ENCODE measurements around the gene SMO.
A peak's percentile ranks its signal among the peaks of the same experiment; 100 is the strongest.
"Not testable (repeated sequence)": the region's sequence is repeated elsewhere in the genome, so short reads cannot be mapped to it uniquely, and the experiment has no call there.

The SMO gene

GRCh38 chr7:129225931-129226572, 37.6 kb downstream of the SMO start:
- no peak overlapping the region for H3K27ac ChIP-seq (ENCODE audit: low read length)
- H3K9me3 ChIP-seq (ENCODE audit: insufficient read depth, low read depth, low read length), result no peaks in the 10 kb centered on the region
- H3K36me3 ChIP-seq (ENCODE audit: insufficient read depth, low read depth, low read length), result no peaks in the 10 kb centered on the region
- H3K27me3 ChIP-seq (ENCODE audit: insufficient read depth, low read length), result peaks cover 12% of the 10 kb centered on the region; the same call in 1 of the 2 replicates
- H3K4me3 ChIP-seq (ENCODE audit: low read length), result peak overlapping the region; percentile 93
- peaks cover 10% of the 10 kb centered on the region; the same call in 1 of the 2 replicates for H3K4me1 ChIP-seq (ENCODE audit: insufficient read depth, low read length)
- peak overlapping the region; percentile 73 for H3K9ac ChIP-seq (ENCODE audit: low read depth, low read length)

GRCh38 chr7:129227646-129228578, 39.5 kb downstream of the SMO start:
- peaks cover 10% of the 10 kb centered on the region; the same call in 1 of the 2 replicates for H3K4me1 ChIP-seq (ENCODE audit: insufficient read depth, low read length)
- H3K36me3 ChIP-seq (ENCODE audit: insufficient read depth, low read depth, low read length), result no peaks in the 10 kb centered on the region
- peaks cover 12% of the 10 kb centered on the region; the same call in 1 of the 2 replicates for H3K27me3 ChIP-seq (ENCODE audit: insufficient read depth, low read length)
- no peaks in the 10 kb centered on the region for H3K9me3 ChIP-seq (ENCODE audit: insufficient read depth, low read depth, low read length)
- H3K27ac ChIP-seq (ENCODE audit: low read length), result no peak overlapping the region
- no peak overlapping the region for H3K9ac ChIP-seq (ENCODE audit: low read depth, low read length)
- no peak overlapping the region for H3K4me3 ChIP-seq (ENCODE audit: low read length)

- Histone ChIP-seq H3K9ac (ENCODE audit: low read depth, low read length) (no peak overlapping the region), H3K27ac (ENCODE audit: low read length) (no peak overlapping the region), H3K4me1 (ENCODE audit: insufficient read depth, low read length) (peaks cover 10% of the 10 kb centered on the region; the same call in 1 of the 2 replicates), H3K36me3 (ENCODE audit: insufficient read depth, low read depth, low read length) (no peaks in the 10 kb centered on the region), H3K9me3 (ENCODE audit: insufficient read depth, low read depth, low read length) (no peaks in the 10 kb centered on the region), H3K27me3 (ENCODE audit: insufficient read depth, low read length) (peaks cover 12% of the 10 kb centered on the region; the same call in 1 of the 2 replicates), H3K4me3 (ENCODE audit: low read length) (no peak overlapping the region)
Measured at GRCh38 chr7:129228633-129229032, 40.2 kb downstream of the SMO start.

- no peaks in the 10 kb centered on the region for H3K9me3 ChIP-seq (ENCODE audit: insufficient read depth, low read depth, low read length)
- H3K27me3 ChIP-seq (ENCODE audit: insufficient read depth, low read length), result peaks cover 3% of the 10 kb centered on the region; the same call in 1 of the 2 replicates
- peaks cover under 1% of the 10 kb centered on the region; the same call in 1 of the 2 replicates for H3K4me1 ChIP-seq (ENCODE audit: insufficient read depth, low read length)
- no peak overlapping the region for H3K9ac ChIP-seq (ENCODE audit: low read depth, low read length)
- no peak overlapping the region for H3K27ac ChIP-seq (ENCODE audit: low read length)
- H3K36me3 ChIP-seq (ENCODE audit: insufficient read depth, low read depth, low read length), result no peaks in the 10 kb centered on the region
- H3K4me3 ChIP-seq (ENCODE audit: low read length), result no peak overlapping the region
Measured at GRCh38 chr7:129231666-129232065, 43.2 kb downstream of the SMO start.

- Histone ChIP-seq H3K4me1 (ENCODE audit: insufficient read depth, low read length) (0 out of 2 replicates have a peak, but pooled peaks cover 4% of the 10 kb centered on the region), H3K27ac (ENCODE audit: low read length) (no peak overlapping the region), H3K4me3 (ENCODE audit: low read length) (no peak overlapping the region), H3K9me3 (ENCODE audit: insufficient read depth, low read depth, low read length) (no peaks in the 10 kb centered on the region), H3K9ac (ENCODE audit: low read depth, low read length) (no peak overlapping the region), H3K27me3 (ENCODE audit: insufficient read depth, low read length) (no peaks in the 10 kb centered on the region), H3K36me3 (ENCODE audit: insufficient read depth, low read depth, low read length) (no peaks in the 10 kb centered on the region)
Measured at GRCh38 chr7:129238546-129238945, 50.1 kb downstream of the SMO start.

- no peaks in the 10 kb centered on the region for H3K27me3 ChIP-seq (ENCODE audit: insufficient read depth, low read length)
- no peak overlapping the region for H3K4me3 ChIP-seq (ENCODE audit: low read length)
- no peak overlapping the region for H3K27ac ChIP-seq (ENCODE audit: low read length)
- H3K9ac ChIP-seq (ENCODE audit: low read depth, low read length), result no peak overlapping the region
- H3K36me3 ChIP-seq (ENCODE audit: insufficient read depth, low read depth, low read length), result no peaks in the 10 kb centered on the region
- no peaks in the 10 kb centered on the region for H3K9me3 ChIP-seq (ENCODE audit: insufficient read depth, low read depth, low read length)
- H3K4me1 ChIP-seq (ENCODE audit: insufficient read depth, low read length), result 0 out of 2 replicates have a peak, but pooled peaks cover 4% of the 10 kb centered on the region
Measured at GRCh38 chr7:129240119-129240820, 51.8 kb downstream of the SMO start.

- Histone ChIP-seq H3K36me3 (ENCODE audit: insufficient read depth, low read depth, low read length) (no peaks in the 10 kb centered on the region), H3K9me3 (ENCODE audit: insufficient read depth, low read depth, low read length) (no peaks in the 10 kb centered on the region), H3K9ac (ENCODE audit: low read depth, low read length) (no peak overlapping the region), H3K27ac (ENCODE audit: low read length) (no peak overlapping the region), H3K4me1 (ENCODE audit: insufficient read depth, low read length) (0 out of 2 replicates have a peak, but pooled peaks cover 4% of the 10 kb centered on the region), H3K27me3 (ENCODE audit: insufficient read depth, low read length) (no peaks in the 10 kb centered on the region), H3K4me3 (ENCODE audit: low read length) (no peak overlapping the region)
Measured at GRCh38 chr7:129244220-129244619, 55.8 kb downstream of the SMO start.

- Histone ChIP-seq H3K27me3 (ENCODE audit: insufficient read depth, low read length) (no peaks in the 10 kb centered on the region), H3K4me1 (ENCODE audit: insufficient read depth, low read length) (0 out of 2 replicates have a peak, but pooled peaks cover 1% of the 10 kb centered on the region), H3K4me3 (ENCODE audit: low read length) (no peak overlapping the region), H3K27ac (ENCODE audit: low read length) (no peak overlapping the region), H3K36me3 (ENCODE audit: insufficient read depth, low read depth, low read length) (no peaks in the 10 kb centered on the region), H3K9me3 (ENCODE audit: insufficient read depth, low read depth, low read length) (no peaks in the 10 kb centered on the region), H3K9ac (ENCODE audit: low read depth, low read length) (no peak overlapping the region)
Measured at GRCh38 chr7:129245533-129245932, 57.1 kb downstream of the SMO start.

- Histone ChIP-seq H3K4me1 (ENCODE audit: insufficient read depth, low read length) (no peaks in the 10 kb centered on the region), H3K36me3 (ENCODE audit: insufficient read depth, low read depth, low read length) (no peaks in the 10 kb centered on the region), H3K9me3 (ENCODE audit: insufficient read depth, low read depth, low read length) (no peaks in the 10 kb centered on the region), H3K9ac (ENCODE audit: low read depth, low read length) (no peak overlapping the region), H3K27ac (ENCODE audit: low read length) (no peak overlapping the region), H3K27me3 (ENCODE audit: insufficient read depth, low read length) (no peaks in the 10 kb centered on the region), H3K4me3 (ENCODE audit: low read length) (no peak overlapping the region)
Measured at GRCh38 chr7:129247087-129247486, 58.7 kb downstream of the SMO start.

GRCh38 chr7:129252128-129252527, 63.7 kb downstream of the SMO start:
- Histone ChIP-seq H3K9ac (ENCODE audit: low read depth, low read length) (no peak overlapping the region), H3K4me1 (ENCODE audit: insufficient read depth, low read length) (peaks cover 3% of the 10 kb centered on the region; the same call in 1 of the 2 replicates), H3K27me3 (ENCODE audit: insufficient read depth, low read length) (no peaks in the 10 kb centered on the region), H3K36me3 (ENCODE audit: insufficient read depth, low read depth, low read length) (no peaks in the 10 kb centered on the region), H3K27ac (ENCODE audit: low read length) (no peak overlapping the region), H3K4me3 (ENCODE audit: low read length) (no peak overlapping the region), H3K9me3 (ENCODE audit: insufficient read depth, low read depth, low read length) (no peaks in the 10 kb centered on the region)

GRCh38 chr7:129252603-129253002, 64.2 kb downstream of the SMO start:
- not testable (repeated sequence) for H3K27me3 ChIP-seq (ENCODE audit: insufficient read depth, low read length); H3K4me3 ChIP-seq (ENCODE audit: low read length); H3K9me3 ChIP-seq (ENCODE audit: insufficient read depth, low read depth, low read length); H3K36me3 ChIP-seq (ENCODE audit: insufficient read depth, low read depth, low read length); H3K27ac ChIP-seq (ENCODE audit: low read length); H3K9ac ChIP-seq (ENCODE audit: low read depth, low read length); H3K4me1 ChIP-seq (ENCODE audit: insufficient read depth, low read length)
